Right lobe of liver (tissue), 6 donors: Measurements from ENCODE around the gene HOXC11. TPM values are rescaled to one million over a fixed set of nuclear protein-coding genes. Genes with fewer than 3 reads are reported as not detected.

ENCODE experiments used
- ATAC-seq, 4 donors: fragments of 200-7000 bp; cut with Tn5 transposase; one replicate each; pipeline ENCODE4 v1.9.1; 2020; ENCODE audit warnings: mild to moderate bottlenecking in 4 of 4, moderate library complexity in 4 of 4
- DNase-seq, 3 donors: peaks; one replicate each; pipeline ENCODE4 v3.0.0-alpha.2; 2020
- H3K27ac ChIP-seq, 3 donors: fragments of 200-600 bp; one replicate each; pipeline ENCODE4 v1.8.0; 2022
- H3K27me3 ChIP-seq, 2 donors: fragments of 200-600 bp; one replicate each; pipeline ENCODE4 v1.8.0; 2022
- H3K36me3 ChIP-seq, 4 donors: fragments of 200-600 bp; sonication (generic) in 1 of 4; one replicate each; pipeline versions ENCODE4 v1.5.1 to v1.8.0; 2017 to 2022; ENCODE audit warnings: control low read depth in 1 of 4
- H3K4me1 ChIP-seq, 4 donors: fragments of 200-600 bp; sonication (generic) in 1 of 4; one replicate each; pipeline versions ENCODE4 v1.5.1 to v1.8.0; 2017 to 2022; ENCODE audit warnings: control low read depth in 1 of 4
- H3K4me3 ChIP-seq, 3 donors: fragments of 200-600 bp; one replicate each; pipeline ENCODE4 v1.8.0; 2022
- H3K9me3 ChIP-seq, 4 donors: fragments of 200-600 bp; sonication (generic) in 1 of 4; one replicate each; pipeline versions ENCODE4 v1.5.1 to v1.8.0; 2017 to 2022; ENCODE audit warnings: control low read depth in 1 of 4
- POLR2A ChIP-seq: fragments of 450-650 bp; IDR thresholded peaks from one replicate; pipeline ENCODE4 v1.6.1; 2017; ENCODE audit warnings: antibody characterized with exemption, mild to moderate bottlenecking
- WGBS: methylation state at CpG from one replicate; pipeline ENCODE4 v1.1.6; 2018; ENCODE audit warnings: low coverage, low lambda C conversion rate; ENCODE audit not compliant: insufficient coverage; ENCODE audit errors: missing lambda C conversion rate; 5-methylcytosine and 5-hydroxymethylcytosine counted together
- intact Hi-C, 2 donors: fragments of 100-400 bp; cut with DNase I; formaldehyde crosslinking; loops; one replicate each; pipeline versions ENCODE4 v1.11.2 to v1.14.1; 2022
- total RNA-seq, 6 experiments: library from RNA; depleted of rRNA in 2 of 6; stranded (reverse); fragments of >200 nt in 2 of 6; fragmentation: NEBNext Ultra II Directional in 3 of 6; extraction: Animal tissue kit (Norgen Biotek cat#: 25700) in 3 of 6; gene quantifications; one replicate each; pipeline versions ENCODE4 v1.1.0 to v1.2.4, GENCODE V29; 2016 to 2023
- TF ChIP-seq, protein P1 (sequence below), 4 donors: fragments of 200-600 bp in 3 of 4; fragments of 450-650 bp in 1 of 4; IDR thresholded peaks; one replicate each; pipeline versions ENCODE4 v1.5.1 to v1.8.0; 2016 to 2022; ENCODE audit warnings: antibody characterized with exemption in 4 of 4, mild to moderate bottlenecking in 2 of 4
- donor health status: DM: no; HTN: yes; CAD: no.
- donor health status: DM: no; HTN: no; CAD: no.
- donor health status: DM: no; HTN: no; CAD: no.
- donor health status: DM: no; HTN: yes; CAD: no.
- donor health status: DM: no; HTN: yes; CAD: no.

HOXC11 gene
- total RNA-seq, 6 experiments from 2014 or later, result not detected

DNA sequence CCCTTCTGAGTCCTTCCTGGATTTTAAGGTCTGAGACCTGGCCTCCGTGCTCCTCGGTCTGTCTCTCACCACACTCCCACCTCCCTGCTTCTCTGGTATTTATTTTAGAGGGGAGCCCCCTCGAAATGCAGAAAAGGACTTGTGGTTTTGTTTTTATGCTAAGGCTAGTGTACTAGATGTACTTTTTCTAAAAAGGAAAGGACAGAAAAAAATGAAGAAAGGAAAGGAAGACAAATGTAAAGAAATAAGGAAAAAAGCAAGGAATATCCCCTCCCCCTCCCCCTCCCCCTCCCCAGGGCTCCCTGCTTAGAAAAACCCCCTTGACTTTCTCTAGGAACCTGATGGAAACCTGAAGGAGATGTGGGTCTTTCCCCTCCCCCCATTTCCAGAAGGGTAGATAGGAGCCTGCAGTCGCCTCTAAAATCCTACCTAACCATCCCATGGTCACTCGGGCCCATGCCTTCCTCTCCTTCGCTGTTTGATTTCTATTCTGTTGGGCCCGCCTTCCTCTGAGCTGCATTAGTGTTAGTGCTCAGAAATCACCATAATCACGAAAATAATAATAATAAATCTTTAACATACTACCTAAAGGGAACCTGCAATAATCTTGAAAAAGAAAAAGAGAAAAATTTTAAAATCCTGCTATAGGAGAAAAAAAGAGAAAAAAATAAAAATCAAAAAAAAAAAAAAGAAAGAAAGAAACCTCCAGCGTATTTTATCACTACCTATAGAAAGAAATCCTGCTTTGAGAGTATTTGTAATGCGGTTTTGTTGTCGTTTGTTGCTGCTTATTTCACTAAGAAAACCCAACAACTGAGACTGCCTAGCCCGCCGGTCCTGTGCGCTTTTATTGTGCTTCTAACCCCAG, 39.0 kb downstream of the HOXC11 start:
- intact Hi-C loops, result no loop called here
- ATAC-seq (no peak), DNase-seq (no peak)
- no peaks in the 10 kb centered on the region for H3K36me3 ChIP-seq
- 14% methylated on average over 14 of the region's 14 CpGs for WGBS
- peaks cover 0 to 70% of the 10 kb centered on the region in 2 donors for H3K27me3 ChIP-seq
- no peaks in the 10 kb centered on the region for H3K4me1 ChIP-seq
- no peak overlapping the region for H3K4me3 ChIP-seq
- TF ChIP-seq, protein P1, sequence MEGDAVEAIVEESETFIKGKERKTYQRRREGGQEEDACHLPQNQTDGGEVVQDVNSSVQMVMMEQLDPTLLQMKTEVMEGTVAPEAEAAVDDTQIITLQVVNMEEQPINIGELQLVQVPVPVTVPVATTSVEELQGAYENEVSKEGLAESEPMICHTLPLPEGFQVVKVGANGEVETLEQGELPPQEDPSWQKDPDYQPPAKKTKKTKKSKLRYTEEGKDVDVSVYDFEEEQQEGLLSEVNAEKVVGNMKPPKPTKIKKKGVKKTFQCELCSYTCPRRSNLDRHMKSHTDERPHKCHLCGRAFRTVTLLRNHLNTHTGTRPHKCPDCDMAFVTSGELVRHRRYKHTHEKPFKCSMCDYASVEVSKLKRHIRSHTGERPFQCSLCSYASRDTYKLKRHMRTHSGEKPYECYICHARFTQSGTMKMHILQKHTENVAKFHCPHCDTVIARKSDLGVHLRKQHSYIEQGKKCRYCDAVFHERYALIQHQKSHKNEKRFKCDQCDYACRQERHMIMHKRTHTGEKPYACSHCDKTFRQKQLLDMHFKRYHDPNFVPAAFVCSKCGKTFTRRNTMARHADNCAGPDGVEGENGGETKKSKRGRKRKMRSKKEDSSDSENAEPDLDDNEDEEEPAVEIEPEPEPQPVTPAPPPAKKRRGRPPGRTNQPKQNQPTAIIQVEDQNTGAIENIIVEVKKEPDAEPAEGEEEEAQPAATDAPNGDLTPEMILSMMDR (IDR thresholded peaks at IDR 0.05), result no peak
- TF ChIP-seq POLR2A, result no peak
- no peaks in the 10 kb centered on the region for H3K9me3 ChIP-seq
- H3K27ac ChIP-seq, result no peak overlapping the region

DNA sequence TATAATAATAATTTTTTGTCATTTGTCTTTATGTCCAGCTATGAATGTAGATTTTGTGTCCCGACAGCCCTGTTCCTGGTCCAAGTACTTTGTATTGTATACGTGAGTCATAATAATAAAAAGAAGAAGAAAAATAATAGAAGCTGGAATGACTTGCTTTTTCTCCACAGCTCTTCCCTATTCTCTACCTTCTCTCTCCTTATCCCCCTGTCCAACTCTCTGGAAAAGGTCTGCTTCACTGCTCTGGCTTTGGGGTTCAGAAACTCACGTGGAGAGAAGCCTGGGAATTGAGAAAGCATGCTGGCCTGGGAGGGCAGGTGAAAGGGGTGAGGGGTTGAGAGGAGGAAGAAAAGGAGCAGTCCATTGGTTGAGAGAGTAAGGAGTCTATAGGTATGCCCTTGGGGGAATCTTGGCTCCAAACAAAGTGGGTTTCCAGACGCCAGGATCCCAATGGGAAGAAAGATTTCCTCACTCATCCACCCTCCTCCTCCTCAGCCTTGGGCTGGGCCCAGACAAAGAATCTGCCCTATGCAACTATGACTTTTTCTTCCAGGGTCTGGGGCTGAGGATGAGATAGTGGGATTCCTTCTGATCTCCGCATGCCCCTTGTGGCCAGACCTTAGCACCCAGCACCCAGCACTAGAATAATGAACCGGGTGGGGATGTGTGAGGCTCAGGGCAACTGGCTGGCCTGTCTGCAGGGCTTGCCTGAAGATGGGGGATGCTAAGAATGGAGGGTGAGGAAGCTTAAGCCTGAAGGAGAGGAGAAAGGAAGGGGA, 39.9 kb downstream of the HOXC11 start:
- Histone ChIP-seq H3K4me3 (no peak overlapping the region), H3K27ac (no peak overlapping the region), H3K36me3 (no peaks in the 10 kb centered on the region), H3K9me3 (no peaks in the 10 kb centered on the region), H3K4me1 (no peaks in the 10 kb centered on the region), H3K27me3 (peaks cover 0 to 70% of the 10 kb centered on the region in 2 donors)
- DNase-seq (no peak), ATAC-seq (no peak)
- WGBS, result 20% methylated on average over 6 of the region's 6 CpGs
- TF ChIP-seq POLR2A, result no peak
- TF ChIP-seq, protein P1 (IDR thresholded peaks at IDR 0.05), result no peak
- intact Hi-C loops, result no loop called here

DNA sequence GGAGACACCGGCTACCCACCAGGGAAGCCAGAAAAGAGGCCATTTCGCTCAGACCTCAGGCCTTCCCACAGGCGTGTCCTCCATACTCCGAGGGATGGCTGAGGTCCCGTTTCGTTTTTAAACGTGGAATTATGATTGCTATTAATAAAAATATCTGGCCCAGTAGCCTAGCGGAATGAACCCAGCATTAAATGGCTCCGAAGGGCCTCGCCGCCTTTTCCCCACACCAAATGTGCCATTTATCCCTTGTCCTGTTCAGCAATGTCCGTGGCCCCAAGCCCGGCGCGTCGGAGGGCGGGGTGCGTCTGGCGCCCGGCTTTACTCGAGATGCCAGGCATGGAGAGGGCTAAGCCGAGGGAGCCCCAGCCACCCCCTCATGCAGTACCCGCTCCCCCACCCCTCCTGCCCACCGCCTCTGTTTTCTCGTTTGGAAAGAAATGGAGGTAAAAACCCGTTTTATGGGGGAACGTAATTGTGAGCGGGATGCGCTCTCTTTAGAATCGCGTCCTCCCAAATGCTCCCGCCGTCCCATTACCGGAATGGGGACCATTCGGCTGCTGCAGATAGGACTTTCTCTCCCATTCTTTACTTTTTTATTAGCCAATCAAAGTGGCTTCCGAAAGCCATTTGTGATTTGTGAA, 41.6 kb downstream of the HOXC11 start:
- ATAC-seq (no peak), DNase-seq (no peak)
- intact Hi-C loops, result no loop called here
- Histone ChIP-seq H3K4me1 (peaks cover 0 to 4% (median 0%) of the 10 kb centered on the region in 4 donors), H3K27me3 (peaks cover 0 to 79% of the 10 kb centered on the region in 2 donors), H3K4me3 (no peak overlapping the region), H3K36me3 (no peaks in the 10 kb centered on the region), H3K27ac (no peak overlapping the region), H3K9me3 (no peaks in the 10 kb centered on the region)
- WGBS, result 5% methylated on average over 33 of the region's 36 CpGs
- TF ChIP-seq, protein P1 (IDR thresholded peaks at IDR 0.05), result no peak
- no peak for TF ChIP-seq POLR2A

DNA sequence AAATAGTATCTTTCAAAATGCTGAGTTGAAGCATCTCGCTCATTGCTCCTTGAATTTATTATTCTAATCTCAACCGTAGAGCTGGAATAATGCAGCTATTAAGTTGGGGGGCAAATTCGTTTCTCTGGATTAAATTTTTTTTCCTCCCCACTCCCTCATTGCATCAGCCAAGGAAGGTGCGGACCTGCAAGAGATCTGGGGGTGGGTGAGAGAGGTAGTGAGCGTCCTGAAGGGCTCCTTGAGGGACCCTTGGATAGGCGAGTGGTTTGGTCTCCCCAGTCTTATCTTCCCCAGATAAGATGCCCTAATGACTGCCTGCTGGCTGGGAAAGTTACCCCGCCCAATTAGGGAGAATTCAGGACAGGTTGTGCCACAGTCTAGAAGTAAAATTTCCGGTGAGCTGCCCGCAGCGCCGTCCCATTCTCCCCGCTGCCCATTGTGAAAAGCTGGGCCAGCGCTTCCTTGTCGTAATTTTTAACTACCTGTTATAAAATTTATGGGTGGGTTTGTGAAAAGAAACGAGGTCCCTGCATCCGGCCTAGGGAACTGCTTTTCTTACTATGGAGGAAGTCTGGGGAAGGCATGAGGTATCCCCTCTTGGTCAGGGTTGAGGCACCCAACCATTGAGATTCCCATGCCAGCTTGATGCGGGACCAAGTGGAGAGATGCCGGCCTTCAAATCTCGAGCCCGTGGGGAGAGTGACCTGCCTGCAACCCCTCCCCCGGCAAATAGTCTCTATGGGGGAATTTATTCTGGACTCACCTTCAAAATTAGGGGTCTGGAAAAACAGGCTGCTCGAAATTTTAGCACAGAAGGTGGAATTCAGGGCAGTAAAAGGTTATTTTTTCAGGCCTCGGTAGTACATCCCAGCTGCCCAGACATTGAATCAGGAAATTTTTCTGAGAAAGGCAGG, 42.3 kb downstream of the HOXC11 start:
- ATAC-seq (no peak), DNase-seq (no peak)
- H3K4me3 ChIP-seq, result no peak overlapping the region
- no peaks in the 10 kb centered on the region for H3K9me3 ChIP-seq
- intact Hi-C loops, result no loop called here
- H3K36me3 ChIP-seq, result no peaks in the 10 kb centered on the region
- H3K27ac ChIP-seq, result no peak overlapping the region
- peaks cover 0 to 74% of the 10 kb centered on the region in 2 donors for H3K27me3 ChIP-seq
- WGBS, result 6% methylated on average over 20 of the region's 23 CpGs
- no peak for TF ChIP-seq POLR2A
- TF ChIP-seq, protein P1 (IDR thresholded peaks at IDR 0.05), result no peak
- peaks cover 0 to 4% (median 0%) of the 10 kb centered on the region in 4 donors for H3K4me1 ChIP-seq
